K562 (cell line): ENCODE data around the gene AFDN. TPM values are rescaled to one million over a fixed set of nuclear protein-coding genes. Genes with fewer than 3 reads are reported as not detected.

Experiments
- BRCA1 ChIP-seq, 2 experiments: fragments of 450-650 bp in 1 of 2; sonication (generic) in 1 of 2; formaldehyde crosslinking in 1 of 2; IDR thresholded peaks; 2 replicates each; pipeline versions ENCODE4 v1.5.0 to v1.6.1; 2017 to 2020; ENCODE audit warnings: mild to moderate bottlenecking in 1 of 2, missing genetic modification reagents in 1 of 2
- C11orf30 ChIP-seq: fragments of 450-650 bp; IDR thresholded peaks from 2 replicates; pipeline ENCODE4 v1.6.1; 2016; ENCODE audit warnings: low read depth, mild to moderate bottlenecking
- CTBP1 ChIP-seq: fragments of 450-650 bp; IDR thresholded peaks from 2 replicates; pipeline ENCODE4 v1.6.1; 2016; ENCODE audit warnings: borderline replicate concordance
- MYC ChIP-seq, 2 experiments: fragments of 250-450 bp in 1 of 2; sonication (Bioruptor Pico) in 1 of 2; IDR thresholded peaks; 2 replicates each; pipeline versions ENCODE4 v1.5.1 to v1.6.1; 2012 to 2021; ENCODE audit warnings: low read depth in 2 of 2, borderline replicate concordance in 1 of 2, improper control_type of control experiment in 1 of 2, low read length in 1 of 2, mild to moderate bottlenecking in 1 of 2, moderate library complexity in 1 of 2
- PHF20 ChIP-seq: fragments of 450-650 bp; IDR thresholded peaks from 2 replicates; pipeline ENCODE4 v1.6.1; 2018; ENCODE audit not compliant: partially characterized antibody
- RB1 ChIP-seq: fragments of 450-650 bp; IDR thresholded peaks from 2 replicates; pipeline ENCODE4 v1.6.1; 2017; ENCODE audit warnings: low read depth, mild to moderate bottlenecking
- SAFB2 ChIP-seq: fragments of 200-400 bp; formaldehyde crosslinking; IDR thresholded peaks from 2 replicates; pipeline ENCODE4 v1.6.1; 2018; ENCODE audit warnings: borderline replicate concordance, low read length, low read depth, moderate library complexity; ENCODE audit not compliant: severe bottlenecking
- SMARCC2 ChIP-seq: fragments of 450-650 bp; IDR thresholded peaks from 2 replicates; pipeline ENCODE4 v1.6.1; 2017; ENCODE audit warnings: antibody characterized with exemption, moderate library complexity, mild to moderate bottlenecking, low read depth
- SMARCE1 ChIP-seq: fragments of 450-650 bp; IDR thresholded peaks from 2 replicates; pipeline ENCODE4 v1.7.1; 2016; ENCODE audit warnings: mild to moderate bottlenecking
- TRIM28 ChIP-seq: fragments of 450-650 bp; IDR thresholded peaks from 2 replicates; pipeline ENCODE4 v1.6.1; 2017
- ZBTB43 ChIP-seq: sonication (generic); formaldehyde crosslinking; IDR thresholded peaks from 2 replicates; pipeline ENCODE4 v1.8.0; 2023; ENCODE audit warnings: mild to moderate bottlenecking, missing genetic modification reagents
- ZNF217 ChIP-seq: sonication (generic); formaldehyde crosslinking; IDR thresholded peaks from 2 replicates; pipeline ENCODE4 v1.8.0; 2022; ENCODE audit warnings: mild to moderate bottlenecking, missing genetic modification reagents
- ZNF77 ChIP-seq: fragments of 250-450 bp; sonication (Bioruptor Pico); IDR thresholded peaks from 2 replicates; pipeline ENCODE4 v1.5.0; 2020
- polyA plus RNA-seq, 8 experiments: library from polyadenylated mRNA; depleted of rRNA in 4 of 8; stranded (reverse) in 5 of 8; unstranded in 3 of 8; fragments of >200 nt; fragmentation: Nextera tagmentation in 2 of 8; fragmentation: Illumina TruSeq in 1 of 8; extraction: Ambion mirVana in 2 of 8; extraction: Trizol in 1 of 8; gene quantifications; 2 replicates each; pipeline versions ENCODE4 v1.2.1 to v1.2.3, GENCODE V29; 2011 to 2014; ENCODE audit warnings: inconsistent platforms in 1 of 8, missing spikeins in 1 of 8
- total RNA-seq, 7 experiments: library from RNA; depleted of rRNA in 6 of 7; stranded (reverse); fragments of >200 nt in 6 of 7; fragmentation: Illumina TruSeq in 2 of 7; extraction: Trizol in 2 of 7; gene quantifications; 2 replicates each; pipeline versions ENCODE4 v1.2.1 to v1.2.3, GENCODE V29; 2011 to 2021; ENCODE audit warnings: low replicate concordance in 1 of 7
- TF ChIP-seq, protein P1 (sequence below): fragments of 250-450 bp; sonication (Bioruptor Pico); IDR thresholded peaks from 2 replicates; pipeline ENCODE4 v1.5.0; 2020; ENCODE audit warnings: mild to moderate bottlenecking
- TF ChIP-seq, protein P2 (sequence below): fragments of 450-650 bp; formaldehyde crosslinking; IDR thresholded peaks from 2 replicates; pipeline ENCODE4 v1.4.0; 2020; ENCODE audit warnings: mild to moderate bottlenecking, moderate library complexity
- TF ChIP-seq, protein P3 (sequence below), 3 experiments: fragments of 200-800 bp in 1 of 3; sonication (Bioruptor generic) in 1 of 3; sonication (generic) in 1 of 3; formaldehyde crosslinking in 1 of 3; IDR thresholded peaks; 2 replicates each; pipeline versions ENCODE4 v1.6.1 to v1.8.0; 2016 to 2022; ENCODE audit warnings: mild to moderate bottlenecking in 2 of 3, missing compliant biosample characterization in 2 of 3, missing genetic modification characterization in 2 of 3, missing genetic modification reagents in 1 of 3
- TF ChIP-seq, protein P4 (sequence below): sonication (generic); formaldehyde crosslinking; IDR thresholded peaks from 2 replicates; pipeline ENCODE4 v1.8.0; 2022; ENCODE audit warnings: mild to moderate bottlenecking, missing genetic modification reagents

Gene AFDN
- total and polyA plus RNA-seq, 9 of the 15 experiments (the other 6 are each of a cell fraction or from before 2014, with no cell fraction given) = 7.2 to 129 (median 105) TPM

DNA sequence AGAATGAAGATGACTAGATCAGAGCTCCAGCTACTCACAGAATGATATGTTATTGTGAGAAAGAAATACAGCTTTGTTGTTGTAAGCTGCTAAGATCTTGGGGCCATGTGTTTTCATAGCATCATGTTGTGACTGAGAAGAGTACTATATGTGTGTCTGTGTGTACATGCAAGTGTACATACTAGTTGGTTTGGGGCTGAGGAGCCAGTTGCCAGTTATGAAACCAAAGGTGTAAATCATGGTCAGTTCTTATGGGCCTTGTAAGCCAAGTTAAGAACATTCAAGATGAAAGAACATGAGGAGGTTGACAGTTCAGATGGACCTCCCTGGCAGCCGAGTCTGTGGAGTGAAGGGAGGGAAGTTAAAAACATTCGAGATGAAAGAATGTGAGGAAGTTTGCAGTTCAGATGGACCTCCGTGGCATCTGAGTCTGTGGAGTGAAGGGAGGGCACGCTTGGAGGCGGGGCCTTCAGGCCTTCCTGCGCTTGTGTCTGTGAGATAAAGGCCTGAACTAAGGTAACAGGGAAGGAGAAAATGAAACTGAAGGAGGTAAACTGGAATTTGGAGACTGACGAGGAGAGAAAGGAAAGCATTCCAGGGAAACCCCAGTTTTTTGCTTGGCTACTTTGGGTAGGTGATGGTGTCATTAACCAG is 13.9 kb downstream of the AFDN start (continued):
- TF ChIP-seq RB1 (no peak), SAFB2 (no peak), BRCA1 (IDR thresholded peaks at IDR 0.05) (no peak), BRCA1 (CRISPR knock-in tag; IDR thresholded peaks at IDR 0.05) (no peak), CTBP1 (peak; percentile 42; the same call in 1 of the 2 replicates), C11orf30 (no peak), TRIM28 (no peak), SMARCE1 (peak; percentile 45; the same call in 1 of the 2 replicates), ZNF217 (no peak), SMARCC2 (no peak), PHF20 (no peak), MYC (IDR thresholded peaks at IDR 0.05; ENCODE audit: low read depth, low read length) (peak; percentile 1; the same call in 1 of the 2 replicates), MYC (CRISPR knock-in tag; IDR thresholded peaks at IDR 0.05; ENCODE audit: borderline replicate concordance, low read depth) (no peak), ZNF77 (CRISPR knock-in tag) (no peak), ZBTB43 (CRISPR knock-in tag) (no peak)
- TF ChIP-seq, protein P1, sequence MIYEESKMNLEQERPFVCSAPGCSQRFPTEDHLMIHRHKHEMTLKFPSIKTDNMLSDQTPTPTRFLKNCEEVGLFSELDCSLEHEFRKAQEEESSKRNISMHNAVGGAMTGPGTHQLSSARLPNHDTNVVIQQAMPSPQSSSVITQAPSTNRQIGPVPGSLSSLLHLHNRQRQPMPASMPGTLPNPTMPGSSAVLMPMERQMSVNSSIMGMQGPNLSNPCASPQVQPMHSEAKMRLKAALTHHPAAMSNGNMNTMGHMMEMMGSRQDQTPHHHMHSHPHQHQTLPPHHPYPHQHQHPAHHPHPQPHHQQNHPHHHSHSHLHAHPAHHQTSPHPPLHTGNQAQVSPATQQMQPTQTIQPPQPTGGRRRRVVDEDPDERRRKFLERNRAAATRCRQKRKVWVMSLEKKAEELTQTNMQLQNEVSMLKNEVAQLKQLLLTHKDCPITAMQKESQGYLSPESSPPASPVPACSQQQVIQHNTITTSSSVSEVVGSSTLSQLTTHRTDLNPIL (CRISPR knock-in tag) = no peak
- TF ChIP-seq, protein P2, sequence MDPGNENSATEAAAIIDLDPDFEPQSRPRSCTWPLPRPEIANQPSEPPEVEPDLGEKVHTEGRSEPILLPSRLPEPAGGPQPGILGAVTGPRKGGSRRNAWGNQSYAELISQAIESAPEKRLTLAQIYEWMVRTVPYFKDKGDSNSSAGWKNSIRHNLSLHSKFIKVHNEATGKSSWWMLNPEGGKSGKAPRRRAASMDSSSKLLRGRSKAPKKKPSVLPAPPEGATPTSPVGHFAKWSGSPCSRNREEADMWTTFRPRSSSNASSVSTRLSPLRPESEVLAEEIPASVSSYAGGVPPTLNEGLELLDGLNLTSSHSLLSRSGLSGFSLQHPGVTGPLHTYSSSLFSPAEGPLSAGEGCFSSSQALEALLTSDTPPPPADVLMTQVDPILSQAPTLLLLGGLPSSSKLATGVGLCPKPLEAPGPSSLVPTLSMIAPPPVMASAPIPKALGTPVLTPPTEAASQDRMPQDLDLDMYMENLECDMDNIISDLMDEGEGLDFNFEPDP (CRISPR knock-in tag) = no peak
- TF ChIP-seq, protein P3, sequence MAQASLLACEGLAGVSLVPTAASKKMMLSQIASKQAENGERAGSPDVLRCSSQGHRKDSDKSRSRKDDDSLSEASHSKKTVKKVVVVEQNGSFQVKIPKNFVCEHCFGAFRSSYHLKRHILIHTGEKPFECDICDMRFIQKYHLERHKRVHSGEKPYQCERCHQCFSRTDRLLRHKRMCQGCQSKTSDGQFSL (CRISPR knock-in tag; IDR thresholded peaks at IDR 0.05) = no peak
- TF ChIP-seq, protein P3 (tag; IDR thresholded peaks at IDR 0.05) = no peak
- TF ChIP-seq, protein P4, sequence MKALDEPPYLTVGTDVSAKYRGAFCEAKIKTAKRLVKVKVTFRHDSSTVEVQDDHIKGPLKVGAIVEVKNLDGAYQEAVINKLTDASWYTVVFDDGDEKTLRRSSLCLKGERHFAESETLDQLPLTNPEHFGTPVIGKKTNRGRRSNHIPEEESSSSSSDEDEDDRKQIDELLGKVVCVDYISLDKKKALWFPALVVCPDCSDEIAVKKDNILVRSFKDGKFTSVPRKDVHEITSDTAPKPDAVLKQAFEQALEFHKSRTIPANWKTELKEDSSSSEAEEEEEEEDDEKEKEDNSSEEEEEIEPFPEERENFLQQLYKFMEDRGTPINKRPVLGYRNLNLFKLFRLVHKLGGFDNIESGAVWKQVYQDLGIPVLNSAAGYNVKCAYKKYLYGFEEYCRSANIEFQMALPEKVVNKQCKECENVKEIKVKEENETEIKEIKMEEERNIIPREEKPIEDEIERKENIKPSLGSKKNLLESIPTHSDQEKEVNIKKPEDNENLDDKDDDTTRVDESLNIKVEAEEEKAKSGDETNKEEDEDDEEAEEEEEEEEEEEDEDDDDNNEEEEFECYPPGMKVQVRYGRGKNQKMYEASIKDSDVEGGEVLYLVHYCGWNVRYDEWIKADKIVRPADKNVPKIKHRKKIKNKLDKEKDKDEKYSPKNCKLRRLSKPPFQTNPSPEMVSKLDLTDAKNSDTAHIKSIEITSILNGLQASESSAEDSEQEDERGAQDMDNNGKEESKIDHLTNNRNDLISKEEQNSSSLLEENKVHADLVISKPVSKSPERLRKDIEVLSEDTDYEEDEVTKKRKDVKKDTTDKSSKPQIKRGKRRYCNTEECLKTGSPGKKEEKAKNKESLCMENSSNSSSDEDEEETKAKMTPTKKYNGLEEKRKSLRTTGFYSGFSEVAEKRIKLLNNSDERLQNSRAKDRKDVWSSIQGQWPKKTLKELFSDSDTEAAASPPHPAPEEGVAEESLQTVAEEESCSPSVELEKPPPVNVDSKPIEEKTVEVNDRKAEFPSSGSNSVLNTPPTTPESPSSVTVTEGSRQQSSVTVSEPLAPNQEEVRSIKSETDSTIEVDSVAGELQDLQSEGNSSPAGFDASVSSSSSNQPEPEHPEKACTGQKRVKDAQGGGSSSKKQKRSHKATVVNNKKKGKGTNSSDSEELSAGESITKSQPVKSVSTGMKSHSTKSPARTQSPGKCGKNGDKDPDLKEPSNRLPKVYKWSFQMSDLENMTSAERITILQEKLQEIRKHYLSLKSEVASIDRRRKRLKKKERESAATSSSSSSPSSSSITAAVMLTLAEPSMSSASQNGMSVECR (CRISPR knock-in tag) = peak; percentile 61; the same call in 1 of the 2 replicates
